ENCODE results near the gene SCN4A.

The SCN4A gene

GRCh38 chr17:63940584-63940983, 32.1 kb downstream of the SCN4A start:
- H3K4me3 ChIP-seq (replicated peaks; ENCODE audit: low read depth, low read length): no peak overlapping the region
- TF ChIP-seq, protein P1, sequence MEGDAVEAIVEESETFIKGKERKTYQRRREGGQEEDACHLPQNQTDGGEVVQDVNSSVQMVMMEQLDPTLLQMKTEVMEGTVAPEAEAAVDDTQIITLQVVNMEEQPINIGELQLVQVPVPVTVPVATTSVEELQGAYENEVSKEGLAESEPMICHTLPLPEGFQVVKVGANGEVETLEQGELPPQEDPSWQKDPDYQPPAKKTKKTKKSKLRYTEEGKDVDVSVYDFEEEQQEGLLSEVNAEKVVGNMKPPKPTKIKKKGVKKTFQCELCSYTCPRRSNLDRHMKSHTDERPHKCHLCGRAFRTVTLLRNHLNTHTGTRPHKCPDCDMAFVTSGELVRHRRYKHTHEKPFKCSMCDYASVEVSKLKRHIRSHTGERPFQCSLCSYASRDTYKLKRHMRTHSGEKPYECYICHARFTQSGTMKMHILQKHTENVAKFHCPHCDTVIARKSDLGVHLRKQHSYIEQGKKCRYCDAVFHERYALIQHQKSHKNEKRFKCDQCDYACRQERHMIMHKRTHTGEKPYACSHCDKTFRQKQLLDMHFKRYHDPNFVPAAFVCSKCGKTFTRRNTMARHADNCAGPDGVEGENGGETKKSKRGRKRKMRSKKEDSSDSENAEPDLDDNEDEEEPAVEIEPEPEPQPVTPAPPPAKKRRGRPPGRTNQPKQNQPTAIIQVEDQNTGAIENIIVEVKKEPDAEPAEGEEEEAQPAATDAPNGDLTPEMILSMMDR (IDR thresholded peaks at IDR 0.05; ENCODE audit: low read depth, low read length, missing control alignments): no peak
- DNase-seq (ENCODE audit: extremely low read depth, low read depth): no peak

- TF ChIP-seq, protein P1 (IDR thresholded peaks at IDR 0.05; ENCODE audit: low read depth, low read length, missing control alignments): no peak
- DNase-seq (ENCODE audit: extremely low read depth, low read depth): no peak
- no peak overlapping the region for H3K4me3 ChIP-seq (replicated peaks; ENCODE audit: low read depth, low read length)
Measured at GRCh38 chr17:63939884-63940283, 32.8 kb downstream of the SCN4A start.

DNA sequence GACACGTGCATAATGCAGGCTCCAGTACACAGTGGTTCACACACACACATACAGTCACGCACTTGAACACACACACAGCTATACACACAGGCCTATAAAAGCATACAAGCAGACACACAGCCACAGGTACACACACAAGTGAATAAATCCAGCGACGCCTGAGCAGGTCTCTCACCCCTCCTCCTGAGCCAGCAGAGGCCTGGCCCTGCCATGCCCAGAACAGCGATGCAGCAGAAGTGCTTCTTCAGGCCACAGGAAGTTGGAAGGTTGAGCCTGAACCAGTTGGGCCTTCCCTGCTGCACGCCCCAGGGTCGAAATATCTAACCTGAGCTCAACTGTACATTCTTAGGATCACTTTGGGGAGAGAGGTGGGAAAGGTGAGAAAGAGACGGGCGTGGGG, 33.3 kb downstream of the SCN4A start:
- H3K4me3 ChIP-seq (replicated peaks; ENCODE audit: low read depth, low read length): no peak overlapping the region
- TF ChIP-seq, protein P1 (IDR thresholded peaks at IDR 0.05; ENCODE audit: low read depth, low read length, missing control alignments): no peak
- no peak for DNase-seq (ENCODE audit: extremely low read depth, low read depth)

- TF ChIP-seq, protein P1 (IDR thresholded peaks at IDR 0.05; ENCODE audit: low read depth, low read length, missing control alignments): no peak
- no peak for DNase-seq (ENCODE audit: extremely low read depth, low read depth)
- no peak overlapping the region for H3K4me3 ChIP-seq (replicated peaks; ENCODE audit: low read depth, low read length)
Measured at GRCh38 chr17:63937920-63938319, 34.8 kb downstream of the SCN4A start.

GRCh38 chr17:63937319-63937718, 35.4 kb downstream of the SCN4A start:
- H3K4me3 ChIP-seq (replicated peaks; ENCODE audit: low read depth, low read length): no peak overlapping the region
- TF ChIP-seq, protein P1 (IDR thresholded peaks at IDR 0.05; ENCODE audit: low read depth, low read length, missing control alignments): no peak
- no peak for DNase-seq (ENCODE audit: extremely low read depth, low read depth)

DNA sequence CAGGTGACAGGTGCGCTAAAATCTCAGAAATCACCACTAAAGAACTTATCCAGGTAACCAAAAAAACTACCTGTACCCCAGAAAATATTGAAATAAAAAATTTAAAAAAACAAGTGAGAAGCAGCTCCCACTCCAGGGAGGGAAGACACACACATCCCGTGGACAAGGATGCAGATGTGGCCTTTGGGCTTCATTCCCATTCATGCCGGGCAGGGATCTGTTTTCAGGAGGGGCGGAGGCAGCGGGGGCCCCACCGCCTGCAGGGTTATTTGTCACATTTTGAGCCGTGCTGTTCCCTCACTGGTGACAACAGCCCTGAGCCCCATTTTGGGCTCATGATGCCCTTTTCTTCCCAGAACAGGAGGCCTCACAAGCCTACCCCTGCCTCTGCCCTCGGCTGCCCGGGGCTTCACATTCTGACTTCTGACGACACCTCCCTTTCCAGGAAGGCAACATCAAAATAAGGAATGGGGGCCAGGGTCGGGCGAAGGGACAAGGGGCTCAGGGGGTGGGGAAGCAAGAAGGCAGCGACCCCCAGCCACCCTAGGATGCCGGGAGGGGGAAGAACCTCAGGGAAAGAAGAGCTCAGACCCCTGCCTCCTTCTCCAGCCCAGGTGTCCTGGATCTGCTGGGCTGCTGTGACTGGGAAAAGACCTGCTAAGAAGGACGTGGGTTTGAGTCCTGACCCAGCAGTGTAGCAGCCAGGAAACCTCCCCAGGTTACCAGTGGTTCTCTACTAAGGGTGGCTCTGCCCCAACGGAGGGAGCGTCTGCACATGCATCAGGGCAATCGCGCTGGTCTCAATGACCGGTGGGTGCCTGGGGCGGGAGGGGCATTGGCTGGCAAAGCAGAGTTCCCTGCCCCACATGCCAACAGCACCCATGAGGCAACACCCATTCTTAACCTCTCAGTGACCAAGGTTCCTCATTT, 38.3 kb downstream of the SCN4A start:
- TF ChIP-seq, protein P1 (IDR thresholded peaks at IDR 0.05; ENCODE audit: low read depth, low read length, missing control alignments): no peak

More for the DNA sequence above, 38.3 kb downstream of the SCN4A start:
- H3K4me3 ChIP-seq (replicated peaks; ENCODE audit: low read depth, low read length): no peak overlapping the region
- no peak for DNase-seq (ENCODE audit: extremely low read depth, low read depth)
